Endothelial cell of umbilical vein (primary cell): ENCODE results near the gene GSTA1. TPM values are rescaled to one million over a fixed set of nuclear protein-coding genes. Genes with fewer than 3 reads are reported as not detected.
"Not testable (repeated sequence)": the region's sequence is repeated elsewhere in the genome, so short reads cannot be mapped to it uniquely, and the experiment has no call there.

Source experiments
- BruUV-seq: library from RNA; stranded (reverse); fragments of 400-500 nt; replicated peaks from 2 replicates; lab custom pipeline; 2021; lab: Mats Ljungman, UMichigan
- CTCF ChIA-PET: fragments of 300-600, 350-600 bp; sonication (Branson Sonifier 250); formaldehyde crosslinking; loops from one replicate; lab custom pipeline; 2021; ENCODE audit warnings: antibody characterized with exemption, inconsistent platforms; lab: Charles Lee
- POLR2A ChIA-PET: fragments of 300-600, 350-600 bp; sonication (Branson Sonifier 250); formaldehyde crosslinking; loops from one replicate; lab custom pipeline; 2021; ENCODE audit warnings: antibody characterized with exemption, inconsistent platforms; lab: Charles Lee
- DNase-seq: peaks from one replicate; pipeline ENCODE4 v3.0.0-alpha.2; 2011; ENCODE audit warnings: low read depth, low spot score
- FAIRE-seq: peaks from 2 replicates; lab custom pipeline; 2011; peaks lifted over from hg19 to GRCh38; lab: Jason Lieb, UNC
- H2AFZ ChIP-seq: 2 replicates; pipeline ENCODE4 v1.6.0; 2012; ENCODE audit warnings: low read depth, low read length, control low read depth, inconsistent platforms
- H3K27ac ChIP-seq: 2 replicates; pipeline ENCODE4 v1.5.1; 2011; ENCODE audit warnings: low read depth, mild to moderate bottlenecking, control low read depth, low read length, moderate library complexity; ENCODE audit not compliant: insufficient read depth
- H3K27me3 ChIP-seq, 2 experiments: 2 replicates each; pipeline versions ENCODE4 v1.6.0 to v1.6.1; 2011; ENCODE audit warnings: low read length in 2 of 2, mixed read lengths in 1 of 2; ENCODE audit not compliant: control insufficient read depth in 2 of 2, insufficient read depth in 2 of 2
- H3K36me3 ChIP-seq, 2 experiments: 2 replicates in 1 of 2; 3 replicates in 1 of 2; pipeline ENCODE4 v1.5.1; 2011; ENCODE audit warnings: low read length in 2 of 2, mild to moderate bottlenecking in 1 of 2, moderate library complexity in 1 of 2; ENCODE audit not compliant: control insufficient read depth in 2 of 2, insufficient read depth in 2 of 2; ENCODE audit errors: extremely low read depth in 1 of 2
- H3K4me1 ChIP-seq: 3 replicates; pipeline ENCODE4 v1.5.1; 2011; ENCODE audit warnings: mild to moderate bottlenecking, low read length; ENCODE audit not compliant: control insufficient read depth, insufficient read depth; ENCODE audit errors: extremely low read depth
- H3K4me2 ChIP-seq: 2 replicates; pipeline ENCODE4 v1.6.1; 2011; ENCODE audit warnings: low read length, control low read depth, mixed read lengths; ENCODE audit not compliant: insufficient read depth
- H3K4me3 ChIP-seq, 3 experiments: fragments of 200-600 bp in 1 of 3; sonication (generic), shearing (Covaris generic) in 1 of 3; replicated peaks in 1 of 3; 2 replicates each; pipeline ENCODE4 v1.5.1; 2011 to 2016; ENCODE audit warnings: control low read depth in 3 of 3, low read length in 3 of 3, mild to moderate bottlenecking in 2 of 3, inconsistent platforms in 1 of 3, low read depth in 1 of 3, moderate library complexity in 1 of 3; ENCODE audit not compliant: insufficient read depth in 1 of 3
- H3K79me2 ChIP-seq: 2 replicates; pipeline ENCODE4 v1.6.0; 2012; ENCODE audit warnings: low read length, inconsistent platforms; ENCODE audit not compliant: control insufficient read depth, insufficient read depth
- H3K9ac ChIP-seq: replicated peaks from 2 replicates; pipeline ENCODE3; 2011; ENCODE audit warnings: low read length, control low read depth; ENCODE audit not compliant: insufficient read depth; ENCODE audit errors: extremely low read depth
- H3K9me1 ChIP-seq: replicated peaks from 3 replicates; pipeline ENCODE4 v1.6.0; 2011; ENCODE audit warnings: mild to moderate bottlenecking, low read length; ENCODE audit not compliant: control insufficient read depth, insufficient read depth; ENCODE audit errors: extremely low read depth
- H3K9me3 ChIP-seq: replicated peaks from 2 replicates; pipeline ENCODE4 v1.5.1; 2012; ENCODE audit warnings: low read length, inconsistent platforms; ENCODE audit not compliant: control insufficient read depth, insufficient read depth
- H4K20me1 ChIP-seq: replicated peaks from 2 replicates; pipeline ENCODE3; 2011; ENCODE audit warnings: mild to moderate bottlenecking, low read length; ENCODE audit not compliant: control insufficient read depth, insufficient read depth; ENCODE audit errors: extremely low read depth
- dilution Hi-C: fragments of 300-500 bp; cut with MboI; formaldehyde crosslinking; loops from one replicate; pipeline ENCODE4 v1.15.0; 2019; ENCODE audit warnings: low sequenced_read_pairs; ENCODE audit not compliant: extremely low pct_ligation_motif_present
- intact Hi-C: fragments of 100-400 bp; cut with micrococcal nuclease; formaldehyde crosslinking; loops from one replicate; pipeline ENCODE4 v1.10.0; 2022
- polyA plus RNA-seq, 4 experiments: library from polyadenylated mRNA; depleted of rRNA in 3 of 4; stranded (reverse) in 3 of 4; unstranded in 1 of 4; fragments of >200 nt; gene quantifications; 2 replicates each; pipeline versions ENCODE4 v1.2.1 to v1.2.3, GENCODE V29; 2011 to 2012; ENCODE audit warnings: missing spikeins in 1 of 4
- total RNA-seq: library from RNA; stranded (reverse); gene quantifications from 2 replicates; pipeline ENCODE4 v1.2.3, GENCODE V29; 2021

Gene GSTA1
- total and polyA plus RNA-seq, 2 donors (not counting 3 experiments of a cell fraction or from before 2014, with no cell fraction given): not detected

DNA sequence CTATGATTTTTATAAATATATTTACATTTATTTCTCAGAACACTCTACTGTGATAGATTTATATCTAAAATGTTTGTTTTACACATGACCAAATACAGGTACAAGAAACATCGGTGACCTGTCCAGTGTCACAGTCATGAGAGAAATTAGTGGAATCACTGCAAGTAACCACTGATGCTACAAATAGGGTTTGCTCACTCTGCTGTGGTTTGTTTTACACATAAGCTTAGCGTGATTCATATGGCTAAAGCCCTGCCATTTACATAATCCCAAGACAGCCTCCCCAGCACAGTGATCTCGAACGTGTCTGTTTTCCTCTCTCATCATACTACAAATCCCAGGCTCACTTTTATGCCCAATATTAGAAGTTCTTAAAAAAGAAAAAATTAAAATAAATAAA, 34.2 kb downstream of the GSTA1 start:
- intact Hi-C loops, H4K20me1 ChIP-seq, H3K9ac ChIP-seq, H3K36me3 ChIP-seq, H3K4me2 ChIP-seq, H3K79me2 ChIP-seq, H3K4me1 ChIP-seq, H3K4me3 ChIP-seq, DNase-seq, H3K27me3 ChIP-seq, POLR2A ChIA-PET, BruUV-seq, H3K9me3 ChIP-seq, H2AFZ ChIP-seq, FAIRE-seq, dilution Hi-C loops, H3K9me1 ChIP-seq, H3K27ac ChIP-seq: not testable (repeated sequence)
- CTCF ChIA-PET: interaction anchor here (0.8 kb wide), 1 partner anchor 41 kb away, joined by 3 read pairs; no protein-coding TSS in a partner anchor

DNA sequence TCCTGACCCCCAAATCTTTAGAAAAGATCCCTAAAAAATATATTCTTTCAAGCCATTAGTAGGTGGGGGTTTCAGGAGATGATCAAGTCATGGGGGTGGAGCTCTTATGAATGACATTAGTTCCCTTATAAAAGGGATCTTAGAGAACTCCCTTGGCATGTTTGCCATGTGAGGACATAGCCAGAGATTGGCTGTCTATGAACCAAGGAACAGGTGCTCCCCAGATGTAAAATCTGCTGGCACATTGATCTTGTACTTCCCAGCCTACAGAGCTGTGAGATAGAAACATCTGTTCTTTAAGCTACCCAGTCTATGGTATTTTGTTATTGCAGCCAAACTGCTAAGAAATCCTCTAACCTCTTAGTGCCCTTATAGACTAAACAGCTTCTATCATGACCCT, 36.0 kb downstream of the GSTA1 start:
- H3K4me2 ChIP-seq, H4K20me1 ChIP-seq, DNase-seq, BruUV-seq, H3K79me2 ChIP-seq, dilution Hi-C loops, H3K27ac ChIP-seq, H2AFZ ChIP-seq, H3K36me3 ChIP-seq, H3K9me1 ChIP-seq, H3K9me3 ChIP-seq, H3K4me3 ChIP-seq, CTCF ChIA-PET, H3K9ac ChIP-seq, POLR2A ChIA-PET, intact Hi-C loops, H3K4me1 ChIP-seq, H3K27me3 ChIP-seq, FAIRE-seq: not testable (repeated sequence)

DNA sequence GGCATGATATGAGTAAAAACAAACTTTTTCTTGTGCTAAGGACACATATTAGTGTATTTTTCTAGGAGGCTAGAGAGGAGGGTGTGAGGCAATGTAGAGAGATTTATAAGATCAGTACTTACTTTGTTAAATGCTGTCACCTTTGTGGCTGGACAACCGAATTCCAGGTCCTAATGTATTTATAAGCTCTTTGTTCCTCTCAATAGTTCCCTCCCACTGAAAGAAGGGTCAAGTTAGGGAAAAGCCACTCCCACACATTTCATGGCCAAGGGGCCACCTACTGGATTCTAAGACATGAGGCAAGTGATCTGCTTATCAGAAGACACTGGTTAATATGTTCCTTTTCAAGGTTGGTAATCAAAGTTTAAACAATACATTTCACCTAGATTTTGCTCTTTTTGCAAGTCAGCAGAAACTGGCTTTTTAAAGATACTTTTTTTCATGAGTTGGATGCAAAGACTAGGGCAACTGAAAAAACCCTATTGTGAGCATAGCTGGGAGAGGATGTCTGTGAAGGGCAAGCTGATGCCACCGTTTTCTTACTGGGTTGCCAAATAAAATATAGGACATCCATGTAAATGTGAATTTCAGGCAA, 40.2 kb downstream of the GSTA1 start, which contains the start of gene GSTA2:
TSS of gene GSTA2 (minus strand) at position 154 of the 595 bp plus-strand sequence. CDS start 5,528 bp downstream, outside the sequence.
- CTCF ChIA-PET, H3K9ac ChIP-seq, H4K20me1 ChIP-seq, FAIRE-seq, H3K9me1 ChIP-seq, H3K4me2 ChIP-seq, H3K27me3 ChIP-seq, H2AFZ ChIP-seq, POLR2A ChIA-PET, intact Hi-C loops, DNase-seq, BruUV-seq, H3K4me1 ChIP-seq, H3K27ac ChIP-seq, dilution Hi-C loops, H3K4me3 ChIP-seq, H3K9me3 ChIP-seq, H3K79me2 ChIP-seq, H3K36me3 ChIP-seq: not testable (repeated sequence)

DNA sequence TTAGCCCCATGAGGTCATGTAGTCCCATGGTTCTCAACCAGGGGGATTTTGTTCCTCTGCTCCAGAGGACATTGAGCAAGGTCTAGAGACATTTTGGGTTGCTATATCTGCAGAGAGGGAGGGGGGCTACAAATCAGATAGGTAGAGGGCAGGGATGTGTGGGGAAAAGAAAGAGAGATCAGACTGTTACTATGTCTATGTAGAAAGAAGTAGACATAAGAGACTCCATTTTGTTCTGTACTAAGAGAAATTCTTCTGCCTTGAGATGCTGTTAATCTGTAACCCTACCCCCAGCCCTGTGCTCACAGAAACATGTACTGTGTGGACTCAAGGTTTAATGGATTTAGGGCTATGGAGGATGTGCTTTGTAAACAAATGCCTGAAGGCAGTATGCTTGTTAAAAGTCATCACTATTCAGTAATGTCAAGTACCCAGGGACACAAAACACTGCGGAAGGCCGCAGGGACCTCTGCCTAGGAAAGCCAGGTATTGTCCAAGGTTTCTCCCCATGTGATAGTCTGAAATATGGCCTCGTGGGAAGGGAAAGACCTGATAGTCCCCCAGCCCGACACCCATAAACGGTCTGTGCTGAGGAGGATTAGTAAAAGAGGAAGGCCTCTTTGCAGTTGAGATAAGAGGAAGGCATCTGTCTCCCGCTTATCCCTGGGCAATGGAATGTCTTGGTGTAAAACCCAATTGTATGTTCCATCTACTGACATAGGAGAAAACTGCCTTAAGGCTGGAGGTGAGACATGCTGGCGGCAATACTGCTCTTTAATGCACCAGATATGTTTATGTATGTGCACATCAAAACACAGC, 41.7 kb downstream of the GSTA1 start:
- FAIRE-seq, H3K9ac ChIP-seq, H3K27ac ChIP-seq, H3K79me2 ChIP-seq, DNase-seq, H3K9me3 ChIP-seq, H4K20me1 ChIP-seq, H3K36me3 ChIP-seq, H3K4me1 ChIP-seq, dilution Hi-C loops, intact Hi-C loops, H2AFZ ChIP-seq, H3K9me1 ChIP-seq, H3K4me3 ChIP-seq, H3K4me2 ChIP-seq, BruUV-seq, POLR2A ChIA-PET, H3K27me3 ChIP-seq, CTCF ChIA-PET: not testable (repeated sequence)
